HG02763 (cell line): ENCODE data around the gene COL4A2.
A peak's percentile ranks its signal among the peaks of the same experiment; 100 is the strongest.
"Not testable (repeated sequence)": the region's sequence is repeated elsewhere in the genome, so short reads cannot be mapped to it uniquely, and the experiment has no call there.

Experiments used
- ATAC-seq: cut with Tn5 transposase; IDR thresholded peaks from one replicate; pipeline ENCODE4 v1.9.1; 2021; ENCODE audit warnings: mild to moderate bottlenecking, moderate library complexity; ENCODE audit not compliant: unreplicated experiment

COL4A2 gene

GRCh38 chr13:110449219-110450015, 142.3 kb downstream of the COL4A2 start:
- ATAC-seq = no peak

GRCh38 chr13:110450016-110450900, 143.2 kb downstream of the COL4A2 start:
- ATAC-seq = no peak

- no peak for ATAC-seq
Observed at GRCh38 chr13:110450941-110451730, 144.1 kb downstream of the COL4A2 start.

DNA sequence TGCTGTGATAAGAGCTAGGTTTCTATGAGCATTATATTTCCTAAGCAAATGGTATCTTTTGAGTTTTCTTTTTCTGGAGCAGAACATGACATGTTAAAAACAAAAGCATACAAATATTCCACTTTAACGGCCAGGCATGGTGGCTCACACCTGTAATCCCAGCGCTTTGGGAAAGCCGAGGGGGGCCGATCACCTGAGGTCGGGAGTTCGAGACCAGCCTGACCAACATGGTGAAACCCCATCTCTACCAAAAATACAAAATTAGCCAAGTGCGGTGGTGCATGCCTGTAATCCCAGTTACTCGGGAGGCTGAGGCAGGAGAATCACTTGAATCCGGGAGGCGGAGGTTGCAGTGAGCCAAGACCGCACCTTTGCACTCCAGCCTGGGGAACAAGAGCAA, 146.0 kb downstream of the COL4A2 start:
- not testable (repeated sequence) for ATAC-seq

DNA sequence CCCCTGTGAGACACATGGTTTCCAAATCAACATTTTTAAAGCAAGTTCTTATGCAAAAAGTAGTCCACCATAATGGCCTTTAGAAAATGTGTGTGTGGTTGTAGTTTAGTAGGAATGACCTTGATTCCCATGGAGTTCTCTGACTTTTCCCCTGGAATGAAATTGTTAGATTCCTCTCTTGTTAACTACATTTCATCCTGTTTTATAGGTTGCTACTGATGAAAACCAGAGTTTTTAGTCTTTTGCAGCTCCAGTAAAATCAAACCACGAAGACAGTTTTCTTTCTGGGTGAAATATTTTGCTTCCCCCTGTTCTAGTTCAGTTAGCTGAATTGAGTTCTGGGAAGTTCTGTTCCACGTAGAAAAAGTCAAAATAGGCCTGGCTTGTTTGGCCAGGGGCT, 146.7 kb downstream of the COL4A2 start:
- ATAC-seq = no peak

DNA sequence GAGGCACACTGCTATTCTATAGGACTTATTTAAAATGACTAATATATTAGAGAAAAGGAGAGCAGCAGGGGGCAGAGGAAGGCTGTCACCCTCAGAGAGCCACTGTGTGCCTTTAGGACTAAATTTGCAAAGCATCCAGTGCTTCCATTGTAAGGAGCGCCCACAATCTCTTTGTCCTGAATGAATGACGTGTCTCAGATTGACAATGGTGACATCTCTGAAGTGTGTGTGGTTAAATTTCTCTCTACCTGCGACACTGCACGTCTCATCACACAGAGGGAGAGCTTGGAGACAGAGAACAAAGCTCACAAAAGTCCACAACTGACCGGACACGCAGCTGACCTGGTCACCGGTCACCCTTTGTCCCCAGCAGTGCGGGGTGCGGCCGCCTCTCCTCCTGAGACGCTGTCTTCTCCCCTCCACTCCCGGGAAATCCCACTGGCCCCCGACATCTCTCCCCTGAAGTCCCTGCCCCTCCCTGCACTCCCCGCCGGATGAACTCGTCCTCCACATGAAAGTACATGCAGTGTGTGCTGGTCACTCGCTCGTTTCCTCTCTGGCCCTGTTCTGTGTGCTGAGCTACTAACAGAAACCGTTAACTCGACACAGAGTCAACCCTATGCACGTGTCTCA, 147.3 kb downstream of the COL4A2 start:
- ATAC-seq = no peak

DNA sequence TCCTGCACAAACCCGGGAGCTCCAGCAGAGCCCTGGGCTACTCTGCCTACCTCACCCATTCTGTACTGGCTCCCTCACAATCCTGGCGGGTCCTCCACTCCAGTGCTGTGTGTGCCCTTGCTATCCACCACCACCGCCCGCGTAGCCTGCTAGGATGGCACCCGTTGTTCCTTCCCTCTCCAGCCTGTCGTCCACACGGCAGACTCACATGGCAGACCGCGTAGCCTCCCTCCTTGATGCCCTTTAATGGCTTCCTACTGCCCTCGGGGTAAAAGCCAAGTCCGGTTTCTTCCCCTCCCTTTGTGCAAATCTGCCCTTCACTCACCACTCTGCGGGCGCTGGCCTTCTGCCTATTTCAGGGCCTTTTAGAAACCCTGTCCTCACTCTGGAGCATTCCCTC, 147.9 kb downstream of the COL4A2 start:
- ATAC-seq = no peak

GRCh38 chr13:110455444-110455843, 148.4 kb downstream of the COL4A2 start:
- no peak for ATAC-seq

- ATAC-seq = peak; percentile 98
Observed at GRCh38 chr13:110455941-110456340, 148.9 kb downstream of the COL4A2 start.

GRCh38 chr13:110456550-110456949, 149.5 kb downstream of the COL4A2 start:
- ATAC-seq = no peak

GRCh38 chr13:110457361-110457760, 150.3 kb downstream of the COL4A2 start:
- no peak for ATAC-seq

- ATAC-seq = no peak
Observed at GRCh38 chr13:110458017-110458416, 150.9 kb downstream of the COL4A2 start.

- ATAC-seq = no peak
Observed at GRCh38 chr13:110458594-110459365, 151.7 kb downstream of the COL4A2 start.

GRCh38 chr13:110462091-110462490, 155.0 kb downstream of the COL4A2 start:
- no peak for ATAC-seq

DNA sequence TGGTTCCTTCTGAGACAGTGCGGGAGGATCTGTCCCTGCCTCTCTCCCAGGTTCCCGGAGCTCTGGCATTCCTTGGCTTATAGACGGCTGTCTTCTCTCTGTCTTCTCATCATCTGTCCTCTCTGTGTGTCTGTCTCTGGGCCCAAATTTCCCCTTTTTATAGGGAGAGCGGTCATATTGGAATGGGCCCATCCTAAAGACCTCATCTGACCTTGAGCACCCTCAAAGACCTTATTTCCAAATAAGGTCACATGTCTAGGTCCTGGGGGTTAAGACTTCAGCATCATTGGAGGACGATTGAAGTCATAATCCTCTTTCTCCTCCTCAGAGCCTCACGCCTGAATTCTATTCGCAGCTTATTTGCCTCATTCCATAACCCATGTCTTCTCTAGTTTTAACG, 156.1 kb downstream of the COL4A2 start:
- no peak for ATAC-seq

DNA sequence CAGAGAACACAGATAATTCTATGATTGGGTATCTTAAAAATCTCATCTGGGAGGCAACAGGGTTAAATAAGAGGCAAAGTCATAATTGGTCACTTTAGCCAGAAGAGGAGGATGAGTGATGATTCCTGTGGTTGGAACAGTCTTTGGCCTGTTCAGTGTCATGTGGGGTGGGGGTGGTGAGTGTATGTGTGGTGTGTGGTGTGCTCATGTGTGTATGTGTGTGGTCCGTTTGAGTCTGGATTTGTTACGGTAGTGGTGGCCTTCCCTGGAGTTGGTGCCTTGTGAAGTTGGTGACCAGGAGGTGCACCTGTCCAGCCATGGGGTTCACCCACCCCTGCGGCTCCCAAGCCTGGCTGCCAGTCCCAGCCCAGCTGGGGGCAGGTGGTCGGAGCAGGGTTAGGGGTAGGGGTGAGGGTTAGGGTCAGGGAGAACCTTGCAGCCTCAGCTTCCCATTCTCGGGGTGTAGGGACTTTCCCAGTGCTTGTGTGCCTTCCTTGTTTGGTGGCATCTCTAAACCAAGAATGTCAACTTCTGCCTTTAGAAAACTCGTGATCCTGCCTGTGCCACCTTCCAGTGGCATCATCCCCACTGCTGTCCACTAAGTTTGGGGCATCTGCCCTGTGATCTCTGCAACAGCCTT, 156.9 kb downstream of the COL4A2 start:
- no peak for ATAC-seq

DNA sequence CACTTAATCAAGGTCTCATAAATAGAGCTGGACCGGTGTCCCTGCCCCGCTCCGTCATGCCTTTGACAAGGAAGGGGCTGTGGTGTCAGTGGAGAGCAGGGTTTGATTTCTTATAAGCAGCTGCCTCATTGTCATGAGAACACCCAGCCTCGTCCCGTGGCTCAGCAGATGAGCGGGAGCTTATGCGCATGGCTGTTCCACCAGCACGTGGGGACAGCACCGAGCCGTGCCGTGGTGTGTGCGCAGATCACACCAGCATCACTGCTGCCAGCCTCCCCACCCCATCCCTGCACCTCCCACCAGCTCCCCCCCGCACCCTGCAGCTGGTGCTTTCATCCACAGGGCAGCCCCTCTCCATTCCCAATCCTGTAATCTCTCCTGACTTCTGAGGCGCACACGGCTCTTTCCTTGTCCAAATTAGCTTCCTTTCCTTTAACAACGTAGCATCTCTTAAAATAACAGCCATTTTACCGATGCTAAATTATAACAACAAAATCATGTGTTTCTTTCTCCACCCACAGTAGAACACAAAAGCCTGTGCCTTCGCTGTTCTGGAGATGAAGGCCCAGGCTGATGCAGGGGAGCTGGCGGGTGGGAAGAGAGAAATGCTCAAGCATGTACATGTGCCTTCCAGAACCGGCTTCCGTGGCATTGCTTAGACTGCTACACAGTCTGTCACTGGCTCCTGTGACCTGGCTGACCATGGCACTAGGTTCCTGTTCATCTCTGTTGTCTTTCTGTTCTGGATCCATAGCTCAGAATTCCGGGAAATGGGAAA, 157.7 kb downstream of the COL4A2 start:
- ATAC-seq = no peak

DNA sequence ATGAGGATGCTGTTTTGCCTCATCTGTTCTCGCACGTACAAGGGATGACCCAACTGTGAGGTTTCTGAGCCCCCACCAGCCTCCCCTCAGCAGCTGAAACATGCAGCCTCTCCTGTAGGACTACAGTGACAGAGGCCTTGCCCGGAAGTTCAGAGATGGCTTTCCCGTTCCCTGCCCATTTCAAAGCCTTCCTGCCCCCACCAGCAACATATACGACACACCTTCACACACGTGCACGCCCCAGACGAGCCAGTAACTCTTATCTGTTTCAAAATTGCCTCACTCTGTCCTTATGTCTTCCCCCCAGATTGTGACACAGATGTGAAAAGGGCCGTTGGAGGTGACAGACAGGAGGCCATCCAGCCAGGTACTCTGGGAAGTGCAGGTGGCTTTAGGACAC, 158.6 kb downstream of the COL4A2 start:
- no peak for ATAC-seq
